Parathyroid adenoma (tissue), 2 donors: ENCODE data around the gene CELSR3.

ENCODE experiments used
- H2AFZ ChIP-seq: fragments of 300-600 bp; sonication (generic); one replicate; pipeline ENCODE4 v1.7.0; 2017; ENCODE audit warnings: antibody characterized with exemption, mild to moderate bottlenecking
- H3K27ac ChIP-seq: fragments of 300-600 bp; sonication (generic); one replicate; pipeline ENCODE4 v1.7.0; 2017
- H3K27me3 ChIP-seq: fragments of 300-600 bp; sonication (generic); one replicate; pipeline ENCODE4 v1.7.0; 2017; ENCODE audit warnings: low read length; ENCODE audit not compliant: control insufficient read depth, insufficient read depth
- H3K36me3 ChIP-seq: fragments of 300-600 bp; sonication (generic); one replicate; pipeline ENCODE4 v1.7.0; 2017; ENCODE audit warnings: low read length; ENCODE audit not compliant: control insufficient read depth, insufficient read depth
- H3K4me1 ChIP-seq: fragments of 300-600 bp; sonication (generic); one replicate; pipeline ENCODE4 v1.7.0; 2017; ENCODE audit warnings: control low read depth
- H3K4me2 ChIP-seq: fragments of 300-600 bp; sonication (generic); one replicate; pipeline ENCODE4 v1.7.0; 2017; ENCODE audit warnings: low read length
- H3K4me3 ChIP-seq: fragments of 300-600 bp; sonication (generic); one replicate; pipeline ENCODE4 v1.7.0; 2017; ENCODE audit warnings: low read depth, low read length
- H3K79me2 ChIP-seq: fragments of 300-600 bp; sonication (generic); one replicate; pipeline ENCODE4 v1.7.0; 2017; ENCODE audit warnings: control low read depth
- H3K9ac ChIP-seq: fragments of 300-600 bp; sonication (generic); one replicate; pipeline ENCODE4 v1.7.0; 2017; ENCODE audit warnings: mild to moderate bottlenecking
- H3K9me3 ChIP-seq: fragments of 300-600 bp; sonication (generic); one replicate; pipeline ENCODE4 v1.7.0; 2017; ENCODE audit warnings: low read length; ENCODE audit not compliant: control insufficient read depth
- CTCF ChIP-seq: fragments of 300-600 bp; sonication (generic); IDR thresholded peaks from one replicate; pipeline ENCODE4 v1.7.0; 2017; ENCODE audit warnings: antibody characterized with exemption, mild to moderate bottlenecking
- donor health status: primary hyperparathyroidism.

CELSR3 gene

GRCh38 chr3:48662753-48663488, at the start of gene CELSR3:
CELSR3 (minus strand) TSS chr3:48662886; CDS start chr3:48662634, 252 bp downstream.
- Histone ChIP-seq H3K4me1 (peaks cover 2% of the 10 kb centered on the region), H2AFZ (peak within 1 kb of the TSS; percentile 65), H3K79me2 (peaks cover 2% of the 10 kb centered on the region), H3K4me2 (peak within 1 kb of the TSS; percentile 97), H3K9ac (peak within 1 kb of the TSS; percentile 57), H3K27me3 (no peaks in the 10 kb centered on the region), H3K27ac (peak within 1 kb of the TSS; percentile 91), H3K9me3 (no peaks in the 10 kb centered on the region), H3K36me3 (no peaks in the 10 kb centered on the region), H3K4me3 (peak within 1 kb of the TSS; percentile 72)
- TF ChIP-seq CTCF, result no peak

- H3K4me1 ChIP-seq, result peaks cover 18% of the 10 kb centered on the region
- no peak overlapping the region for H3K4me2 ChIP-seq
- no peak overlapping the region for H3K27ac ChIP-seq
- H3K27me3 ChIP-seq, result no peaks in the 10 kb centered on the region
- no peaks in the 10 kb centered on the region for H3K9me3 ChIP-seq
- no peaks in the 10 kb centered on the region for H3K36me3 ChIP-seq
- TF ChIP-seq CTCF, result no peak
- H3K4me3 ChIP-seq, result no peak overlapping the region
- no peak overlapping the region for H2AFZ ChIP-seq
- no peak overlapping the region for H3K9ac ChIP-seq
- H3K79me2 ChIP-seq, result peaks cover 88% of the 10 kb centered on the region
Observed at GRCh38 chr3:48711727-48712126, 49.0 kb upstream of the CELSR3 start.

- H3K4me1 ChIP-seq, result peaks cover 12% of the 10 kb centered on the region
- H3K79me2 ChIP-seq, result peaks cover 91% of the 10 kb centered on the region
- no peak overlapping the region for H3K9ac ChIP-seq
- no peak for TF ChIP-seq CTCF
- no peaks in the 10 kb centered on the region for H3K36me3 ChIP-seq
- no peak overlapping the region for H3K4me2 ChIP-seq
- H3K4me3 ChIP-seq, result no peak overlapping the region
- no peaks in the 10 kb centered on the region for H3K9me3 ChIP-seq
- no peaks in the 10 kb centered on the region for H3K27me3 ChIP-seq
- no peak overlapping the region for H2AFZ ChIP-seq
- H3K27ac ChIP-seq, result peak overlapping the region; percentile 3
Observed at GRCh38 chr3:48709051-48709461, 46.4 kb upstream of the CELSR3 start.

GRCh38 chr3:48708481-48708889, 45.8 kb upstream of the CELSR3 start:
- Histone ChIP-seq H3K4me2 (no peak overlapping the region), H3K4me1 (peaks cover 13% of the 10 kb centered on the region), H3K36me3 (no peaks in the 10 kb centered on the region), H2AFZ (no peak overlapping the region), H3K9ac (no peak overlapping the region), H3K9me3 (no peaks in the 10 kb centered on the region), H3K27ac (peak overlapping the region; percentile 3), H3K79me2 (peaks cover 89% of the 10 kb centered on the region), H3K27me3 (no peaks in the 10 kb centered on the region), H3K4me3 (no peak overlapping the region)
- no peak for TF ChIP-seq CTCF

- Histone ChIP-seq H3K36me3 (no peaks in the 10 kb centered on the region), H3K4me3 (no peak overlapping the region)
- TF ChIP-seq CTCF, result no peak
Observed at GRCh38 chr3:48707157-48707556, 44.5 kb upstream of the CELSR3 start.

More at GRCh38 chr3:48707157-48707556, 44.5 kb upstream of the CELSR3 start:
- no peak overlapping the region for H3K9ac ChIP-seq
- peaks cover 13% of the 10 kb centered on the region for H3K4me1 ChIP-seq
- H3K9me3 ChIP-seq, result no peaks in the 10 kb centered on the region
- H3K27me3 ChIP-seq, result no peaks in the 10 kb centered on the region
- no peak overlapping the region for H3K4me2 ChIP-seq
- H3K79me2 ChIP-seq, result peaks cover 85% of the 10 kb centered on the region
- H2AFZ ChIP-seq, result no peak overlapping the region
- H3K27ac ChIP-seq, result no peak overlapping the region
